H1 (cell line): Measurements from ENCODE around the gene CYREN. TPM values are rescaled to one million over a fixed set of nuclear protein-coding genes. Genes with fewer than 3 reads are reported as not detected.

Experiments
- CEBPB ChIP-seq: IDR thresholded peaks from 2 replicates; pipeline ENCODE4 v1.6.1; 2012; ENCODE audit warnings: low read depth, low read length
- CHD1 ChIP-seq: IDR thresholded peaks from 2 replicates; pipeline ENCODE4 v1.6.1; 2012; ENCODE audit warnings: low read depth, low read length, improper control_type of control experiment
- EP300 ChIP-seq, 2 experiments: IDR thresholded peaks; 1 replicate in 1 of 2; 2 replicates in 1 of 2; pipeline ENCODE4 v1.6.1; 2011 to 2012; ENCODE audit warnings: low read depth in 2 of 2, low read length in 2 of 2, mild to moderate bottlenecking in 2 of 2, borderline replicate concordance in 1 of 2, inconsistent platforms in 1 of 2, moderate library complexity in 1 of 2
- POLR2A ChIP-seq, 2 experiments: IDR thresholded peaks; 1 replicate in 1 of 2; 2 replicates in 1 of 2; pipeline ENCODE4 v1.6.1; 2011; ENCODE audit warnings: low read depth in 2 of 2, low read length in 2 of 2, mild to moderate bottlenecking in 2 of 2; ENCODE audit errors: control extremely low read depth in 1 of 2
- SP4 ChIP-seq: IDR thresholded peaks from 2 replicates; pipeline ENCODE4 v1.6.1; 2012; ENCODE audit warnings: low read length, inconsistent platforms
- TCF12 ChIP-seq: IDR thresholded peaks from 2 replicates; pipeline ENCODE4 v1.6.1; 2011; ENCODE audit warnings: low read depth, mild to moderate bottlenecking, low read length
- YY1 ChIP-seq: IDR thresholded peaks from 2 replicates; pipeline ENCODE4 v1.6.1; 2011; ENCODE audit warnings: low read depth, mild to moderate bottlenecking, low read length
- ZNF274 ChIP-seq: IDR thresholded peaks from 2 replicates; pipeline ENCODE4 v1.7.0; 2012; ENCODE audit warnings: low read length, borderline replicate concordance; ENCODE audit errors: extremely low read depth
- polyA plus RNA-seq, 7 experiments: library from polyadenylated mRNA; depleted of rRNA in 3 of 7; stranded (reverse) in 5 of 7; unstranded in 2 of 7; fragments of >200 nt in 5 of 7; fragments of 200-250 nt in 2 of 7; gene quantifications; 1 replicate in 5 of 7; 2 replicates in 1 of 7; 4 replicates in 1 of 7; pipeline versions ENCODE4 v1.2.1 to v1.2.3, GENCODE V29; 2011 to 2013; ENCODE audit warnings: missing spikeins in 2 of 7, mixed read lengths in 2 of 7
- total RNA-seq: library from RNA; stranded (reverse); fragmentation: NEBNext Ultra II Directional; extraction: Animal tissue kit (Norgen Biotek cat#: 25700); gene quantifications from 2 replicates; pipeline ENCODE4 v1.2.1, GENCODE V29; 2021

CYREN gene
- total and polyA plus RNA-seq, 2 of the 8 experiments (the other 6 are each of a cell fraction or from before 2014, with no cell fraction given) = 25.1 to 46.2 TPM

DNA sequence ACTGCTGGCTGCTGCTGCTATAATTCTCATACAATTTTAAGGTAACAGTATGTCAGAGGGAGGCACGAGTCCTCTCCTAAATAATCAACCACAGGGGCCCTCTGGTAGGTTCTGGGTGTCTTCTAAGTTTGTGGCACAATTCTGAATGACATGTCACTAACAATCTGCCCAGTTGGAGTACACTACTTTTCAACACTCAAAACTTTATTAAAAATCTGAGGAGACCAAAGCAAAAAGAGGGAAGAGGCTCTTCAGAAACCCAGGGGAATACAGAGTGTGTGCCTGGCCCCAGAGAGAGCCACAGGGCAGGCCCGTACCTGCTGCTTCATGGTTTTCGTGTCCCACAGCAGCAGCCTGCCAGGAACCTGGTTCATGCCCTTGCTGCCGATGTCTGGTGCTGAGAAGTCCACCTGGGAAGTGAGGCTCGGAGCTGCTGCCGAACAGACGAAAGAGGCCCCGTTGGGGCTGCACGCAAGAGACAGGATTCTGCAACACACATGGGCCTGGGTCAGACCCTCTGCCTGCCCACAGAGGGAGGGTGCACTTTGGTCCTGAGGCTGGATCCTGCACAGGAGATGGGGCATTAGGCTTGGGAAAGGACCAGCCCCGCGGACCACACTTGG is 22.5 kb upstream of the CYREN start (continued):
- TF ChIP-seq TCF12 (no peak), ZNF274 (no peak), CEBPB (no peak), POLR2A (IDR thresholded peaks at IDR 0.05; ENCODE audit: control extremely low read depth in 1 of 2, low read depth in 2 of 2, low read length in 2 of 2) (no peak), SP4 (no peak), CHD1 (no peak), EP300 (IDR thresholded peaks at IDR 0.05; ENCODE audit: borderline replicate concordance in 1 of 2, low read depth in 2 of 2, low read length in 2 of 2) (no peak), YY1 (no peak)
- TF ChIP-seq, all 59 proteins: peak for 0
